Measurements from ENCODE around the gene SERGEF. TPM values are rescaled to one million over a fixed set of nuclear protein-coding genes. Genes with fewer than 3 reads are reported as not detected.

Gene SERGEF
- total and polyA plus RNA-seq, 8 donors, result 16.2 to 26.1 (median 19.7) TPM

- TF ChIP-seq CTCF (IDR thresholded peaks at IDR 0.05), result no peak
- ATAC-seq, result no peak
- DNase-seq, result peak in 2 of 4 donors; percentile 10 to 67
- Histone ChIP-seq H3K27me3 (no peaks in the 10 kb centered on the region), H3K4me1 (no peaks in the 10 kb centered on the region), H3K27ac (no peak overlapping the region), H3K4me3 (no peak overlapping the region), H3K9me3 (no peaks in the 10 kb centered on the region), H3K36me3 (no peaks in the 10 kb centered on the region)
- intact Hi-C loops (cut with DNase I), result no loop called here
Observed at GRCh38 chr11:17779861-17780594, 232.8 kb downstream of the SERGEF start.

GRCh38 chr11:17778956-17779860, 233.6 kb downstream of the SERGEF start:
- no peaks in the 10 kb centered on the region for H3K9me3 ChIP-seq
- ATAC-seq, result no peak
- H3K4me3 ChIP-seq, result no peak overlapping the region
- no peak for TF ChIP-seq CTCF (IDR thresholded peaks at IDR 0.05)
- H3K4me1 ChIP-seq, result no peaks in the 10 kb centered on the region
- H3K36me3 ChIP-seq, result no peaks in the 10 kb centered on the region
- peak in 1 of 4 donors; percentile 68 for DNase-seq
- H3K27ac ChIP-seq, result no peak overlapping the region
- intact Hi-C loops (cut with DNase I), result no loop called here
- H3K27me3 ChIP-seq, result no peaks in the 10 kb centered on the region

- Histone ChIP-seq H3K27me3 (no peaks in the 10 kb centered on the region), H3K27ac (no peak overlapping the region), H3K36me3 (no peaks in the 10 kb centered on the region), H3K9me3 (no peaks in the 10 kb centered on the region), H3K4me3 (no peak overlapping the region), H3K4me1 (no peaks in the 10 kb centered on the region)
- DNase-seq, result no peak
- ATAC-seq, result no peak
- TF ChIP-seq CTCF (IDR thresholded peaks at IDR 0.05), result no peak
- intact Hi-C loops (cut with DNase I), result no loop called here
Observed at GRCh38 chr11:17778352-17778751, 234.5 kb downstream of the SERGEF start.

GRCh38 chr11:17777738-17778091, 235.1 kb downstream of the SERGEF start:
- DNase-seq (no peak), ATAC-seq (no peak)
- no peak overlapping the region for H3K27ac ChIP-seq
- H3K27me3 ChIP-seq, result no peaks in the 10 kb centered on the region
- intact Hi-C loops (cut with DNase I), result no loop called here
- H3K4me3 ChIP-seq, result no peak overlapping the region
- no peaks in the 10 kb centered on the region for H3K4me1 ChIP-seq
- no peak for TF ChIP-seq CTCF (IDR thresholded peaks at IDR 0.05)
- H3K9me3 ChIP-seq, result no peaks in the 10 kb centered on the region
- no peaks in the 10 kb centered on the region for H3K36me3 ChIP-seq

- no peak for ATAC-seq
- peak in 1 of 4 donors; percentile 50 for DNase-seq
Observed at GRCh38 chr11:17777086-17777737, 235.6 kb downstream of the SERGEF start.

More at GRCh38 chr11:17777086-17777737, 235.6 kb downstream of the SERGEF start:
- Histone ChIP-seq H3K4me1 (no peaks in the 10 kb centered on the region), H3K9me3 (no peaks in the 10 kb centered on the region), H3K27me3 (no peaks in the 10 kb centered on the region), H3K4me3 (no peak overlapping the region), H3K27ac (no peak overlapping the region), H3K36me3 (no peaks in the 10 kb centered on the region)
- intact Hi-C loops (cut with DNase I), result no loop called here
- TF ChIP-seq CTCF (IDR thresholded peaks at IDR 0.05), result no peak

All from left lung (tissue), 10 donors.